Retinal pigment epithelial cell (primary cell): ENCODE data around the gene HPCAL1.

Experiments used
- DNase-seq: peaks from one replicate; pipeline ENCODE4 v3.0.0-alpha.2; 2010; ENCODE audit warnings: low read depth
- H3K4me3 ChIP-seq: 2 replicates; pipeline ENCODE4 v1.5.1; 2011; ENCODE audit warnings: mild to moderate bottlenecking, low read length, control low read depth, moderate library complexity
- CTCF ChIP-seq: conservative IDR thresholded peaks from 2 replicates; pipeline ENCODE4 v1.5.1; 2011; ENCODE audit warnings: low read depth, low read length, control low read depth, inconsistent platforms

The HPCAL1 gene

GRCh38 chr2:10402062-10402585, 99.4 kb downstream of the HPCAL1 start:
- no peak overlapping the region for H3K4me3 ChIP-seq
- no peak for TF ChIP-seq CTCF
- no peak for DNase-seq

DNA sequence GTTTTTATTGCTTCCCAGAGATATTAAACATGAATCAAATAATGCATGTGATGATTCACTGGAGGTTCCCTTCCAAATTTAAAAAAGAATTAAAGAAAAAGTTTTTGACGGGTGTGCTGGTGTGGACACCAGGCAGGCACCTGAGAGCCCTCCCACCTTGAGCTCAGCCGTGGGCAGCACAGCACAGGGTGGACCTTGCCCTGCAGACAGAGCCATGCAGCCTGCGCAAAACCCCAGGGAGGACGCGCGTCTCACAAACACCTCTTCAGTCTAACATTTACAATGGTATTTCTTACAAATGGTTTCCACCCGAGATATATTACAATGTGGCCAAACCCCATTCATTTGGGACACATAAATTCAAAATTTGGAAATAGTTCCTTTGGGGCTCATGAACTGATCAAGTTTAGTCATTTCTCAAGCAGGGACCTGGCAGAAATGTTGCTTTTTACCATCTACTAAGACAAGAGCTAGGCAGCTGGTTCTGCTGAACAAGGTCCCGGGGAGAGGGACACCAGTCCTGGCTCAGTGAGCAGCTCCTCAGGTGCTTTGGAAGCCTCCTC, 100.0 kb downstream of the HPCAL1 start:
- no peak for DNase-seq
- TF ChIP-seq CTCF, result no peak
- no peak overlapping the region for H3K4me3 ChIP-seq

- H3K4me3 ChIP-seq, result no peak overlapping the region
- no peak for DNase-seq
- no peak for TF ChIP-seq CTCF
These were observed 101.8 kb downstream of the HPCAL1 start for GRCh38 chr2:10404324-10405143.

DNA sequence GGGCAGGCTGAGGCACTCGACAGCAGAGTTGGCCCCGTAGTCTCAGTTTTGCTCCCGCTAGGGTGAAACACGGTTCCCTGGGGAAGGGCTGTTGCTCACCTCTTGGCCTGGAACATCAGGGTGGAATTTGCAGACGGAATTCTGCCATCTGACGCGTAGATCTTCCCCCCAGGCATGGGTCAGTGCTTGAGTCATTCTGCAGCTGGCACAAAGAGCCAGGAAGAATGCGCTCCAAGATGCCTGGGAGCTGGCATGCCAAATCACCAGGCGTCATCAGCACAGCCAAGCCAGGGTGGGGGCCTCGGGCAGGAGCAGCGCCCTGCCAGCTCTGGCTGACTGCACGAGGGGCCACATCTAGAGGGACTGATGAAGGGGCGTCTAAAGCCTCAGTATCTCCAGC, 102.7 kb downstream of the HPCAL1 start:
- peak; percentile 98 for DNase-seq
- no peak overlapping the region for H3K4me3 ChIP-seq
- no peak for TF ChIP-seq CTCF

DNA sequence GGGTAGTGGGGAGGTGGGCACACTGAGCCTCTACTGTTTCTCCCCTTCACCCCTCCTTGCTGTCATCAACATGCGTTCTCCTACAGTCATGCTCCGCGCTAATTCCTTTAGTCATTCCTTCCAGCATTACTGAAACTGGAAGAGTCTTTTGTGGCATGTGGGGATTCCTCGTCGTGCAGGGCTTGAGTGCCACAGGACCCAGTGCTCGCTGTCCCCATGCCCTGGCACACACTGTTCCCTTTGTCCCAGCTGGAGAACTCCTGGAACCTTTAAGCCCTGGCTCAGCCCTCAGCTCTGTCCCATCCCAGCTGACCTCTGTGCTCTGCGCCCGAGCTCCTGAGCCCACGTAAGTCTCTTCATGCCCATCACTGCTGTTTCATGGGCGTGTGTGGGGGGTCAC, 103.3 kb downstream of the HPCAL1 start:
- TF ChIP-seq CTCF, result no peak
- DNase-seq, result no peak
- no peak overlapping the region for H3K4me3 ChIP-seq

GRCh38 chr2:10406491-10407188, 103.9 kb downstream of the HPCAL1 start:
- no peak for DNase-seq
- no peak for TF ChIP-seq CTCF
- H3K4me3 ChIP-seq, result no peak overlapping the region
